Rectal smooth muscle tissue (tissue), 1 donor: Measurements from ENCODE around the gene FLNA.

Experiments
- H3K27ac ChIP-seq: one replicate; pipeline ENCODE4 v1.7.0; 2013; ENCODE audit warnings: low read depth, low read length, inconsistent platforms
- H3K27me3 ChIP-seq: one replicate; pipeline ENCODE4 v1.7.0; 2013; ENCODE audit warnings: low read length; ENCODE audit not compliant: control insufficient read depth, insufficient read depth
- H3K36me3 ChIP-seq: one replicate; pipeline ENCODE4 v1.7.0; 2013; ENCODE audit warnings: low read length; ENCODE audit not compliant: control insufficient read depth, insufficient read depth
- H3K4me1 ChIP-seq: one replicate; pipeline ENCODE4 v1.7.0; 2013; ENCODE audit warnings: low read length; ENCODE audit not compliant: control insufficient read depth, insufficient read depth
- H3K4me3 ChIP-seq: one replicate; pipeline ENCODE4 v1.7.0; 2013; ENCODE audit warnings: low read length
- H3K9ac ChIP-seq: one replicate; pipeline ENCODE4 v1.7.0; 2013; ENCODE audit warnings: low read length

FLNA gene

DNA sequence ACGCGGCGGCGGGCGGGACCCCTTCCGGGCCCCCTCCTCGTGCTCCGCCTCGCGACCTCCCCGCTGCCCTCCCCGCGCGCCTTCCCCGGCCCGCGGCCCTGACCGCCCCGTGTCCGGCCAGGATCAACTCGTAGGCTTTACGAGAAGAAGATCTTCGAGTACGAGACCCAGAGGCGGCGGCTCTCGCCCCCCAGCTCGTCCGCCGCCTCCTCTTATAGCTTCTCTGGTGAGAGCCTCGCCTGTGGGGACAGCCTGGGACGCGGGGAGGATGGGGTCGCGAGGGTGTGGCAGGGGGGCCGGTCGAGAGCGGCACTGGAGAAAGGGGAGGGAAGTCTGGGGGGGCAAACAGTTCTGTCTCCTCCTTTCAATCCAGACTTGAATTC, 5.1 kb upstream of the FLNA start:
- Histone ChIP-seq H3K27ac (peak overlapping the region; percentile 97), H3K9ac (peak overlapping the region; percentile 80), H3K4me1 (peaks cover 15% of the 10 kb centered on the region), H3K36me3 (no peaks in the 10 kb centered on the region), H3K4me3 (peak overlapping the region; percentile 61), H3K27me3 (peaks cover 4% of the 10 kb centered on the region)

DNA sequence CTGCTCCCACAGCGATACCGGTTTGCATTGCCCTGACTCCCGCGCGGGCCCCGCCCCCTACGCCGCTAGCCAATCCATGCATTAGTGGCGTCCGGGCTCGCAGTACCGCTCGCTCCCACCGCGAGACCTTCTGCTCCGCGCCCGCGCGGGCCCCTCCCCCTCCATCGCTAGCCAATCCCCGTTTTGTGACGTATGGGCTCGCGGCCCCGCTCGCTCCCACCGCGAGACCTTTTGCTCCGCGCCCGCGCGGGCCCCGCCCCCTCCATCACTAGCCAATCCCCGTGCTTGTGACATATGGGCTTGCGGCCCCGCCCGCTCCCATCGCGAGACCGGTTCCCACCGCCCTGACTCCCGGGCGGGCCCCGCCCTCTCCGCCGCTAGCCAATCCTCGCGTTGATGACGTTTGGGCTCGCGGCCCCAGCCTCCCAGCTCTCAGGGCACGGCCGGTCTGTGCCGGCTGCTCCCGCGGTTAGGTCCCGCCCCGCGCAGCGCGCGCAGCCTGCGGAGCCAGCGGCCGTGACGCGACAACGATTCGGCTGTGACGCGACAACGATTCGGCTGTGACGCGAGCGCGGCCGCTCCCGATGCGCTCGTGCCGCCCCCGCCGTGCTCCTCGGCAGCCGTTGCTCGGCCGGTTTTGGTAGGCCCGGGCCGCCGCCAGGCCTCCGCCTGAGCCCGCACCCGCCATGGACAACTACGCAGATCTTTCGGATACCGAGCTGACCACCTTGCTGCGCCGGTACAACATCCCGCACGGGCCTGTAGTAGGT, 4.5 kb upstream of the FLNA start, which contains the start of gene EMD:
Gene EMD, plus strand, starts transcription at position 497 of the 770 bp plus-strand sequence. Its CDS starts 190 bp downstream, at position 687.
- H3K36me3 ChIP-seq = no peaks in the 10 kb centered on the region
- peak within 1 kb of the TSS; percentile 65 for H3K4me3 ChIP-seq
- peak within 1 kb of the TSS; percentile 80 for H3K9ac ChIP-seq
- H3K4me1 ChIP-seq = peaks cover 15% of the 10 kb centered on the region
- peak within 1 kb of the TSS; percentile 97 for H3K27ac ChIP-seq
- H3K27me3 ChIP-seq = no peaks in the 10 kb centered on the region

DNA sequence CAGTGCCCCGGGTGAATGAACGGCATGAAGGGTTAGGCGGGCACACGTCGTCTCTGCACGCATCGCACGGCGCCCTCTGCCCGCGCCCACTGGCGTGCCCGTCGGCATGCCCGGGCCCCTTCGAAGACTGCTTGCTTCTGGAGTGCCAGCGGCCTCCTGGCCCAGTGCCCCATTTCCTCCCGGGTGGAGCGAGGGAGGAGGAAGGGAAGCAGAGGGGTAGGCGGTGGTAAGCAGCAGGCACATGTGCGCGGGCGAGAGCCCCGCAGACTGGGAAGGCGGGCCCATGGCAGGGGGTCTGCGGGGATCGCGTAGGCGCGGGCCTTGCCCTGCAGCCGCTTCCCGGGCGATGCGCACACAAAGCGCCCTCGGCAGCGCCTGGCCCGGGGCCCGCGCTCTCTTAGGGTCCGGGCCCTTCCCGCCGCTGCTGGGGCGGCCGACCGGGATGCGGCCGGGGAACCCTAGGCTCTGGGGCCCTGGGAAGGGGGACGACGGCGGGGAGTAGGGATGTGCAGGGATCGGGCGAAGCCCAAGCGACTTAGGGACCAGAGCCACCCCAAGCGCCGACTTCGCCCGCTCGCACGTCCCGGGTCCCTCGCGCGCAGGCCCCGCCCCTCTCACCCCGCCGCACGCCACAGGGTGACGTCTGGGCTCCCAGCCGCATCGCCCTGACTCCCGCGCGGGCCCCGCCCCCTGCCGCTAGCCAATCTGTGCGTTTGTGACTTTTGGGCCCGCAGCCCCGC, 3.8 kb upstream of the FLNA start:
- H3K9ac ChIP-seq = peak overlapping the region; percentile 66

GRCh38 chrX:154376774-154377173, 2.3 kb upstream of the FLNA start:
- peaks cover 2% of the 10 kb centered on the region for H3K27me3 ChIP-seq

More for the DNA sequence above, 3.8 kb upstream of the FLNA start:
- Histone ChIP-seq H3K4me3 (peak overlapping the region; percentile 65), H3K4me1 (peaks cover 15% of the 10 kb centered on the region), H3K27ac (peak overlapping the region; percentile 91), H3K36me3 (no peaks in the 10 kb centered on the region), H3K27me3 (no peaks in the 10 kb centered on the region)

DNA sequence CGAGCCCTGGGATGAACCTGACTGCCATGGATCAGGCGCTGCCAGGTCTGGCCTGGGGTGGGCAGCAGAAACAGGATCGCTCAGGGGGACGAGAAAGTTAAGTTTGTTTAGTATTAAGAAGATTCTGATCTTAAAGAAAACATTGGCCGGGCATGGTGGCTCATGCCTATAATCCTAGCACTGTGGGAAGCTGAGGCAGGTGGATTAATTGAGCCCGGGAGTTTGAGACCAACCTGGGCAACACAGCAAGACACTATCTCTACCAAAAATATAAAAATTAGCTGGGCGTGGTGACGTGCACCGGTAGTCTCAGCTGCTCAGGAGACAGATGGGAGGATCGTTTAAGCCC, 696 bp upstream of the FLNA start:
- Histone ChIP-seq H3K4me1 (peaks cover 9% of the 10 kb centered on the region), H3K36me3 (no peaks in the 10 kb centered on the region), H3K9ac (peak overlapping the region; percentile 35), H3K4me3 (peak overlapping the region; percentile 14), H3K27ac (peak overlapping the region; percentile 85), H3K27me3 (peaks cover 2% of the 10 kb centered on the region)

More at GRCh38 chrX:154376774-154377173, 2.3 kb upstream of the FLNA start:
- H3K4me3 ChIP-seq = peak overlapping the region; percentile 28
- peak overlapping the region; percentile 91 for H3K27ac ChIP-seq
- H3K9ac ChIP-seq = no peak overlapping the region
- H3K4me1 ChIP-seq = peaks cover 15% of the 10 kb centered on the region
- no peaks in the 10 kb centered on the region for H3K36me3 ChIP-seq

- H3K36me3 ChIP-seq = peaks cover 4% of the 10 kb centered on the region
- peak overlapping the region; percentile 71 for H3K4me3 ChIP-seq
- H3K27ac ChIP-seq = peak overlapping the region; percentile 98
- H3K27me3 ChIP-seq = peaks cover 5% of the 10 kb centered on the region
- H3K9ac ChIP-seq = peak overlapping the region; percentile 74
- H3K4me1 ChIP-seq = peaks cover 9% of the 10 kb centered on the region
Observed at GRCh38 chrX:154373340-154374306, 811 bp downstream of the FLNA start.

DNA sequence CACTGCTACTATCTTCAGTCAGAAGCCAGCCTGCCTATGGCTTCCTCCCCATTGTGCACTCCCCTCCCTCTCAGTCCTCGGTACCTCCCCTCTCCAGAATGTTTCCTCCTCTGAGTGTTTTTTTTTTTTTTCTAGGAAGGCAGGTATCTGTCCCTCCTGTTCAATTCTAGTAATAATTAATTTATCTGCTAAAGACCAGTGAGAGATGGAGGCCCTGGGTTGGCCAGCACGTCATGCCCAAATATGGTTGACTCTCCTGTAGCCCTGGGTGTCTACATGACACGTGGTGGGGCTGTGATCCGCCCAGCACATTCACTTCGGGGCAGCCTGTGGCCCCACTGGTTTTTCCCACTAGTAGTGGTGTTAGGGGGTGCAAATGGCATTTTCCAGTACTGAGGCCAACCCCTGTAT, 1.8 kb downstream of the FLNA start:
- peaks cover 4% of the 10 kb centered on the region for H3K36me3 ChIP-seq

GRCh38 chrX:154371789-154372300, 2.6 kb downstream of the FLNA start:
- Histone ChIP-seq H3K4me3 (peak overlapping the region; percentile 71), H3K27me3 (peaks cover 5% of the 10 kb centered on the region), H3K27ac (peak overlapping the region; percentile 98), H3K4me1 (peaks cover 13% of the 10 kb centered on the region), H3K36me3 (peaks cover 8% of the 10 kb centered on the region), H3K9ac (peak overlapping the region; percentile 64)

More for the DNA sequence above, 1.8 kb downstream of the FLNA start:
- H3K27ac ChIP-seq = peak overlapping the region; percentile 98
- peaks cover 5% of the 10 kb centered on the region for H3K27me3 ChIP-seq
- H3K9ac ChIP-seq = no peak overlapping the region
- peak overlapping the region; percentile 71 for H3K4me3 ChIP-seq
- H3K4me1 ChIP-seq = peaks cover 13% of the 10 kb centered on the region

GRCh38 chrX:154371017-154371788, 3.2 kb downstream of the FLNA start:
- Histone ChIP-seq H3K36me3 (peaks cover 14% of the 10 kb centered on the region), H3K27ac (peak overlapping the region; percentile 98), H3K4me1 (peaks cover 14% of the 10 kb centered on the region), H3K4me3 (peak overlapping the region; percentile 77), H3K27me3 (peaks cover 5% of the 10 kb centered on the region), H3K9ac (no peak overlapping the region)

DNA sequence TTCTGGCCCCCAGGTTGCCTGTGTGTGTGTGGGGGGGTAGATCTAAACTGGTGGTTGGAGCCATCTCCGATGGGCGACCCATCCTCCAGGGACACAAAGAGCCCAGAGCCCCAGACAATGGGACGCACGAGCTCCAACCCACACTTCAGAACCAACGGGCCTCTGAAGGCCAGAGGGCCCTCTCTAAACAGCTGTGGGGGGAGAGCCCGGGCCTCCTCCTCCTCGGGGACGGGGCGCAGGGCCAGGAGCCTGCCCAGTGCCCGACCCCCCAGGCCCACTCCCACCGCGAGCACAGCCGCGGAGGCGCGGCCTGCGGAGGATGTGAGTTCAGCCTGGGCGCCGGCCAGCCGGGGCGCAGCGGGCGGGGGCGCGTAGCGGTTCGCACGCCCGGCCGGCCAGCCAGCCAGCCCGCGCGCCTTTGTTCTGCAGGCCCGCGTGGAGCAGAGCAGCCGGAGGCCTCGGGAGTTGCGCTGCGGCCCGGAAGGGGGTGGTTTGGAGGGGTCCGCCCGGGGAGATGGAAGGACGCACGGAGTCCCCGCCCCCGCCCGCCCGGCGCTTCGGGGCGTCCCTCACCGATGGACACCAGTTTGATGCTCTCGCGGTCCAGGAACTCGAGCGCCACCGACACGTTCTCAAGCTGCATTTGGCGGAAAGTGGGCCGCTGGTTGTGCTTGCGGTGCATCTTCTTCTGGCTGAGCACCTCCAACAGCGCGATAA, 4.0 kb downstream of the FLNA start:
- Histone ChIP-seq H3K9ac (peak overlapping the region; percentile 60), H3K36me3 (peaks cover 18% of the 10 kb centered on the region), H3K27ac (peak overlapping the region; percentile 98), H3K4me1 (peaks cover 15% of the 10 kb centered on the region), H3K27me3 (peaks cover 5% of the 10 kb centered on the region), H3K4me3 (peak overlapping the region; percentile 77)
